Tibial artery (tissue), 4 donors: ENCODE measurements around the gene SARNP.

Experiments
- DNase-seq, 2 donors: peaks; one replicate each; pipeline ENCODE4 v3.0.0-alpha.2; 2019
- H3K27ac ChIP-seq, 2 donors: fragments of 200-600 bp; sonication (generic) in 1 of 2; 1 replicate in 1 of 2; 2 replicates in 1 of 2; pipeline ENCODE4 v1.5.1; 2018 to 2019; ENCODE audit warnings: mild to moderate bottlenecking in 1 of 2
- H3K27me3 ChIP-seq, 2 donors: fragments of 200-600 bp; sonication (generic) in 1 of 2; one replicate each; pipeline versions ENCODE4 v1.5.1 to v1.6.0; 2016 to 2019
- H3K36me3 ChIP-seq, 3 donors: fragments of 200-600 bp; sonication (generic) in 2 of 3; one replicate each; pipeline ENCODE4 v1.5.1; 2016 to 2019; ENCODE audit warnings: mild to moderate bottlenecking in 2 of 3
- H3K4me1 ChIP-seq, 4 donors: fragments of 200-600 bp; sonication (generic) in 2 of 4; 1 replicate in 3 of 4; 2 replicates in 1 of 4; pipeline ENCODE4 v1.5.1; 2016 to 2019
- H3K4me3 ChIP-seq, 2 donors: fragments of 200-600 bp; sonication (generic) in 1 of 2; 1 replicate in 1 of 2; 2 replicates in 1 of 2; pipeline ENCODE4 v1.5.1; 2018 to 2019; ENCODE audit warnings: mild to moderate bottlenecking in 2 of 2
- H3K9me3 ChIP-seq, 3 donors: fragments of 200-600 bp; sonication (generic) in 1 of 3; one replicate each; pipeline ENCODE4 v1.5.1; 2016 to 2019
- CTCF ChIP-seq, 2 experiments: fragments of 200-600 bp in 1 of 2; fragments of 450-650 bp in 1 of 2; IDR thresholded peaks; one replicate each; pipeline ENCODE4 v1.5.1; 2017 to 2019; ENCODE audit warnings: antibody characterized with exemption in 2 of 2, mild to moderate bottlenecking in 1 of 2, moderate library complexity in 1 of 2
- intact Hi-C: fragments of 100-400 bp; cut with DNase I; formaldehyde crosslinking; loops from one replicate; pipeline ENCODE4 v1.15.0; 2023; ENCODE audit warnings: low total_unique reads

The SARNP gene

GRCh38 chr12:55827806-55828205, 10.3 kb upstream of the SARNP start:
- TF ChIP-seq CTCF (IDR thresholded peaks at IDR 0.05): no peak
- no peak overlapping the region for H3K27ac ChIP-seq
- no peak overlapping the region for H3K4me3 ChIP-seq
- intact Hi-C loops: no loop called here
- peaks cover 0 to 9% (median 1%) of the 10 kb centered on the region in 3 donors for H3K36me3 ChIP-seq
- DNase-seq: no peak
- peaks cover 0 to 58% (median 41%) of the 10 kb centered on the region in 4 donors for H3K4me1 ChIP-seq
- no peaks in the 10 kb centered on the region for H3K27me3 ChIP-seq
- no peaks in the 10 kb centered on the region for H3K9me3 ChIP-seq

- no peaks in the 10 kb centered on the region for H3K27me3 ChIP-seq
- intact Hi-C loops: loop anchor here (2.0 kb wide), 1 partner anchor 82 kb away; the partner anchor contains the start of gene GDF11
- H3K4me3 ChIP-seq: no peak overlapping the region
- peaks cover 27 to 40% (median 29%) of the 10 kb centered on the region in 3 donors for H3K36me3 ChIP-seq
- no peak for DNase-seq
- no peak for TF ChIP-seq CTCF (IDR thresholded peaks at IDR 0.05)
- H3K9me3 ChIP-seq: no peaks in the 10 kb centered on the region
- peaks cover 0 to 41% (median 27%) of the 10 kb centered on the region in 4 donors for H3K4me1 ChIP-seq
- no peak overlapping the region for H3K27ac ChIP-seq
Measured at GRCh38 chr12:55824726-55825125, 7.2 kb upstream of the SARNP start.

- Histone ChIP-seq H3K4me1 (peaks cover 0 to 43% (median 31%) of the 10 kb centered on the region in 4 donors), H3K9me3 (no peaks in the 10 kb centered on the region), H3K4me3 (no peak overlapping the region), H3K27ac (no peak overlapping the region), H3K36me3 (peaks cover 32 to 47% (median 35%) of the 10 kb centered on the region in 3 donors), H3K27me3 (no peaks in the 10 kb centered on the region)
- DNase-seq: no peak
- no peak for TF ChIP-seq CTCF (IDR thresholded peaks at IDR 0.05)
- intact Hi-C loops: no loop called here
Measured at GRCh38 chr12:55823419-55823818, 5.9 kb upstream of the SARNP start.

- TF ChIP-seq CTCF (IDR thresholded peaks at IDR 0.05): no peak
- Histone ChIP-seq H3K27me3 (no peaks in the 10 kb centered on the region), H3K27ac (no peak overlapping the region), H3K4me3 (no peak overlapping the region), H3K36me3 (peaks cover 32 to 47% (median 35%) of the 10 kb centered on the region in 3 donors), H3K9me3 (no peaks in the 10 kb centered on the region), H3K4me1 (peaks cover 0 to 33% (median 23%) of the 10 kb centered on the region in 4 donors)
- intact Hi-C loops: no loop called here
- DNase-seq: no peak
Measured at GRCh38 chr12:55822228-55822627, 4.7 kb upstream of the SARNP start.

- Histone ChIP-seq H3K36me3 (peaks cover 32 to 47% (median 35%) of the 10 kb centered on the region in 3 donors), H3K4me3 (no peak overlapping the region), H3K27me3 (no peaks in the 10 kb centered on the region), H3K9me3 (no peaks in the 10 kb centered on the region), H3K27ac (no peak overlapping the region), H3K4me1 (peaks cover 0 to 29% (median 21%) of the 10 kb centered on the region in 4 donors)
- no peak for DNase-seq
- intact Hi-C loops: no loop called here
- no peak for TF ChIP-seq CTCF (IDR thresholded peaks at IDR 0.05)
Measured at GRCh38 chr12:55820679-55821078, 3.2 kb upstream of the SARNP start.

- no peaks in the 10 kb centered on the region for H3K27me3 ChIP-seq
- no peak for DNase-seq
- no peak for TF ChIP-seq CTCF (IDR thresholded peaks at IDR 0.05)
- peak overlapping the region; percentile 84 to 88 for H3K27ac ChIP-seq
- H3K9me3 ChIP-seq: no peaks in the 10 kb centered on the region
- H3K4me1 ChIP-seq: peaks cover 0 to 40% (median 23%) of the 10 kb centered on the region in 4 donors
- peaks cover 32 to 62% (median 35%) of the 10 kb centered on the region in 3 donors for H3K36me3 ChIP-seq
- intact Hi-C loops: no loop called here
- H3K4me3 ChIP-seq: peak overlapping the region; percentile 62 to 68
Measured at GRCh38 chr12:55818886-55819285, 1.4 kb upstream of the SARNP start.
